K562 (cell line): ENCODE data around the gene CTDSPL. TPM values are rescaled to one million over a fixed set of nuclear protein-coding genes. Genes with fewer than 3 reads are reported as not detected.
A peak's percentile ranks its signal among the peaks of the same experiment; 100 is the strongest.

Experiments used
- ILK ChIP-seq: fragments of 450-650 bp; IDR thresholded peaks from 2 replicates; pipeline ENCODE4 v1.6.1; 2016; ENCODE audit warnings: missing genetic modification characterization, low read depth, mild to moderate bottlenecking, missing compliant biosample characterization, moderate library complexity, borderline replicate concordance
- IRF2 ChIP-seq: sonication (generic); formaldehyde crosslinking; IDR thresholded peaks from 2 replicates; pipeline ENCODE4 v1.8.1; 2022; ENCODE audit warnings: mild to moderate bottlenecking, missing genetic modification reagents
- NR1H2 ChIP-seq: sonication (generic); formaldehyde crosslinking; IDR thresholded peaks from 2 replicates; pipeline ENCODE4 v1.4.0; 2020; ENCODE audit warnings: mild to moderate bottlenecking, missing genetic modification reagents
- POLR3G ChIP-seq: IDR thresholded peaks from 2 replicates; pipeline ENCODE4 v1.6.1; 2011; ENCODE audit not compliant: insufficient read length, insufficient replicate concordance; ENCODE audit errors: extremely low read depth
- SOX6 ChIP-seq: fragments of 450-650 bp; IDR thresholded peaks from 2 replicates; pipeline ENCODE4 v1.6.1; 2014; ENCODE audit warnings: mild to moderate bottlenecking
- SRSF3 ChIP-seq: fragments of 200-400 bp; formaldehyde crosslinking; IDR thresholded peaks from 2 replicates; pipeline ENCODE4 v1.6.1; 2016; ENCODE audit warnings: mild to moderate bottlenecking, low read length, moderate library complexity; ENCODE audit not compliant: insufficient read depth
- ZNF174 ChIP-seq: fragments of 250-450 bp; sonication (Bioruptor Pico); IDR thresholded peaks from 2 replicates; pipeline ENCODE4 v1.4.0; 2020; ENCODE audit warnings: mild to moderate bottlenecking
- ZNF184 ChIP-seq: sonication (generic); formaldehyde crosslinking; IDR thresholded peaks from 2 replicates; pipeline ENCODE4 v1.5.0; 2020; ENCODE audit warnings: missing genetic modification reagents
- ZNF707 ChIP-seq: fragments of 250-450 bp; sonication (Bioruptor Pico); conservative IDR thresholded peaks from 2 replicates; pipeline ENCODE4 v1.8.0; 2022; ENCODE audit warnings: inconsistent platforms, mild to moderate bottlenecking, moderate library complexity
- polyA plus RNA-seq, 8 experiments: library from polyadenylated mRNA; depleted of rRNA in 4 of 8; stranded (reverse) in 5 of 8; unstranded in 3 of 8; fragments of >200 nt; fragmentation: Nextera tagmentation in 2 of 8; fragmentation: Illumina TruSeq in 1 of 8; extraction: Ambion mirVana in 2 of 8; extraction: Trizol in 1 of 8; gene quantifications; 2 replicates each; pipeline versions ENCODE4 v1.2.1 to v1.2.3, GENCODE V29; 2011 to 2014; ENCODE audit warnings: inconsistent platforms in 1 of 8, missing spikeins in 1 of 8
- total RNA-seq, 7 experiments: library from RNA; depleted of rRNA in 6 of 7; stranded (reverse); fragments of >200 nt in 6 of 7; fragmentation: Illumina TruSeq in 2 of 7; extraction: Trizol in 2 of 7; gene quantifications; 2 replicates each; pipeline versions ENCODE4 v1.2.1 to v1.2.3, GENCODE V29; 2011 to 2021; ENCODE audit warnings: low replicate concordance in 1 of 7
- TF ChIP-seq, protein P1 (sequence below): IDR thresholded peaks from 3 replicates; pipeline ENCODE4 v1.6.1; 2011; ENCODE audit warnings: borderline replicate concordance, mild to moderate bottlenecking, moderate library complexity; ENCODE audit not compliant: insufficient read length; ENCODE audit errors: extremely low read depth
- TF ChIP-seq, protein P2 (sequence below), 2 experiments: fragments of 450-650 bp in 1 of 2; sonication (generic) in 1 of 2; formaldehyde crosslinking in 1 of 2; IDR thresholded peaks in 1 of 2; conservative IDR thresholded peaks in 1 of 2; 2 replicates each; pipeline versions ENCODE4 v1.6.1 to v1.8.1; 2016 to 2023; ENCODE audit warnings: mild to moderate bottlenecking in 2 of 2, moderate library complexity in 2 of 2, inconsistent platforms in 1 of 2, missing genetic modification reagents in 1 of 2
- TF ChIP-seq, protein P3 (sequence below): fragments of 200-800 bp; sonication (Bioruptor generic); IDR thresholded peaks from 2 replicates; pipeline ENCODE4 v1.6.1; 2017; ENCODE audit warnings: missing genetic modification characterization, missing compliant biosample characterization
- TF ChIP-seq, protein P4 (sequence below): fragments of 250-450 bp; sonication (Bioruptor Pico); IDR thresholded peaks from 2 replicates; pipeline ENCODE4 v1.6.1; 2021; ENCODE audit warnings: mild to moderate bottlenecking
- TF ChIP-seq, protein P5 (sequence below): sonication (generic); formaldehyde crosslinking; IDR thresholded peaks from 2 replicates; pipeline ENCODE4 v1.8.1; 2023; ENCODE audit warnings: mild to moderate bottlenecking, missing genetic modification reagents
- TF ChIP-seq, protein P6 (sequence below): fragments of 450-650 bp; IDR thresholded peaks from 2 replicates; pipeline ENCODE4 v1.6.1; 2016; ENCODE audit warnings: mild to moderate bottlenecking

The CTDSPL gene
- total and polyA plus RNA-seq, 9 of the 15 experiments (the other 6 are each of a cell fraction or from before 2014, with no cell fraction given): 5.1 to 19.3 (median 11.3) TPM

DNA sequence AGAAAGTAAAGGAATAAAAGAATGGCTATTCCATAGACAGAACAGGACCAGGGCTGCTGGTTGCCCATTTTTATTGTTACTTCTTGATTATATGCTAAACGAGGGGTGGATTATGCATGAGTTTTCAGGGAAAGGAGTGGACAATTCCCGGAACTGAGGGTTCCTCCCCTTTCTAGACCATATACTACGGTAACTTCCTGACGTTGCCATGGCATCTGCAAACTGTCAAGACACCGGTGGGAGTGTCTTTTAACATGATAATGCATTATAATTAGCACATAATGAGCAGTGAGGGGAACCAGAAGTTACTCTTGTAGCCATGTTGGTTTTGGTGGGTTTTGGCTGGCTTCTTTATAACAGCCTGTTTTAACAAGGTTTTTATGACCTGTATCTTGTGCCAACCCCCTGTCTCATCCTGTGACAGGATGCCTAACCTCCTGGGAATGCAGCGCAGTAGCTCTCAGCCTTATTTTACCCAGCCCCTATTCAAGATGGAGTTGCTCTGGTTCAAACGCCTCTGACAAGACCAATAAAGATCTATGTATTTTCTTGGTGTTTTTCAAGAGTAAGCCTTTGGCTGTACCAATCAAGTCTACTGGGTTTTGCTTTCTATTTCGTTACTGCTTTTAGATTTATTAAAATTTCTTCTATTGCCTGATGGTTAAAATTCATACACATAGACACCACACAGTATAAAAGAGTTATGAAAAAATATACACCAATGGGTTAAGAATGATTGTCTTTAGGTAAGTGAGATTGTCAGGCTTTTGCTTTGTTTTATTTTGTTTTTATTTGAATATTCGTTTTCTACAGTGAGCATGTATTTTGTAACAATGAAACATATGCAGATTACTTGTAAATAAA lies 37.4 kb upstream of the CTDSPL start (continued):
- TF ChIP-seq SOX6 (no peak), ZNF707 (CRISPR knock-in tag) (no peak), ZNF174 (CRISPR knock-in tag) (peak; percentile 81; the same call in 1 of the 2 replicates), POLR3G (no peak), ILK (tag) (peak; percentile 82), SRSF3 (no peak), ZNF184 (CRISPR knock-in tag) (no peak), NR1H2 (CRISPR knock-in tag) (no peak), IRF2 (CRISPR knock-in tag) (no peak)
- TF ChIP-seq, protein P1, sequence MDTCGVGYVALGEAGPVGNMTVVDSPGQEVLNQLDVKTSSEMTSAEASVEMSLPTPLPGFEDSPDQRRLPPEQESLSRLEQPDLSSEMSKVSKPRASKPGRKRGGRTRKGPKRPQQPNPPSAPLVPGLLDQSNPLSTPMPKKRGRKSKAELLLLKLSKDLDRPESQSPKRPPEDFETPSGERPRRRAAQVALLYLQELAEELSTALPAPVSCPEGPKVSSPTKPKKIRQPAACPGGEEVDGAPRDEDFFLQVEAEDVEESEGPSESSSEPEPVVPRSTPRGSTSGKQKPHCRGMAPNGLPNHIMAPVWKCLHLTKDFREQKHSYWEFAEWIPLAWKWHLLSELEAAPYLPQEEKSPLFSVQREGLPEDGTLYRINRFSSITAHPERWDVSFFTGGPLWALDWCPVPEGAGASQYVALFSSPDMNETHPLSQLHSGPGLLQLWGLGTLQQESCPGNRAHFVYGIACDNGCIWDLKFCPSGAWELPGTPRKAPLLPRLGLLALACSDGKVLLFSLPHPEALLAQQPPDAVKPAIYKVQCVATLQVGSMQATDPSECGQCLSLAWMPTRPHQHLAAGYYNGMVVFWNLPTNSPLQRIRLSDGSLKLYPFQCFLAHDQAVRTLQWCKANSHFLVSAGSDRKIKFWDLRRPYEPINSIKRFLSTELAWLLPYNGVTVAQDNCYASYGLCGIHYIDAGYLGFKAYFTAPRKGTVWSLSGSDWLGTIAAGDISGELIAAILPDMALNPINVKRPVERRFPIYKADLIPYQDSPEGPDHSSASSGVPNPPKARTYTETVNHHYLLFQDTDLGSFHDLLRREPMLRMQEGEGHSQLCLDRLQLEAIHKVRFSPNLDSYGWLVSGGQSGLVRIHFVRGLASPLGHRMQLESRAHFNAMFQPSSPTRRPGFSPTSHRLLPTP: no peak
- TF ChIP-seq, protein P2, sequence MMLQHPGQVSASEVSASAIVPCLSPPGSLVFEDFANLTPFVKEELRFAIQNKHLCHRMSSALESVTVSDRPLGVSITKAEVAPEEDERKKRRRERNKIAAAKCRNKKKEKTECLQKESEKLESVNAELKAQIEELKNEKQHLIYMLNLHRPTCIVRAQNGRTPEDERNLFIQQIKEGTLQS (IDR thresholded peaks at IDR 0.05): no peak
- TF ChIP-seq, protein P2 (CRISPR knock-in tag; conservative IDR thresholded peaks at IDR 0.05): no peak
- TF ChIP-seq, protein P3, sequence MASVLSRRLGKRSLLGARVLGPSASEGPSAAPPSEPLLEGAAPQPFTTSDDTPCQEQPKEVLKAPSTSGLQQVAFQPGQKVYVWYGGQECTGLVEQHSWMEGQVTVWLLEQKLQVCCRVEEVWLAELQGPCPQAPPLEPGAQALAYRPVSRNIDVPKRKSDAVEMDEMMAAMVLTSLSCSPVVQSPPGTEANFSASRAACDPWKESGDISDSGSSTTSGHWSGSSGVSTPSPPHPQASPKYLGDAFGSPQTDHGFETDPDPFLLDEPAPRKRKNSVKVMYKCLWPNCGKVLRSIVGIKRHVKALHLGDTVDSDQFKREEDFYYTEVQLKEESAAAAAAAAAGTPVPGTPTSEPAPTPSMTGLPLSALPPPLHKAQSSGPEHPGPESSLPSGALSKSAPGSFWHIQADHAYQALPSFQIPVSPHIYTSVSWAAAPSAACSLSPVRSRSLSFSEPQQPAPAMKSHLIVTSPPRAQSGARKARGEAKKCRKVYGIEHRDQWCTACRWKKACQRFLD (CRISPR knock-in tag): peak; percentile 99
- TF ChIP-seq, protein P4, sequence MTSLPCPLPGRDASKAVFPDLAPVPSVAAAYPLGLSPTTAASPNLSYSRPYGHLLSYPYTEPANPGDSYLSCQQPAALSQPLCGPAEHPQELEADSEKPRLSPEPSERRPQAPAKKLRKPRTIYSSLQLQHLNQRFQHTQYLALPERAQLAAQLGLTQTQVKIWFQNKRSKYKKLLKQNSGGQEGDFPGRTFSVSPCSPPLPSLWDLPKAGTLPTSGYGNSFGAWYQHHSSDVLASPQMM: no peak
- TF ChIP-seq, protein P5, sequence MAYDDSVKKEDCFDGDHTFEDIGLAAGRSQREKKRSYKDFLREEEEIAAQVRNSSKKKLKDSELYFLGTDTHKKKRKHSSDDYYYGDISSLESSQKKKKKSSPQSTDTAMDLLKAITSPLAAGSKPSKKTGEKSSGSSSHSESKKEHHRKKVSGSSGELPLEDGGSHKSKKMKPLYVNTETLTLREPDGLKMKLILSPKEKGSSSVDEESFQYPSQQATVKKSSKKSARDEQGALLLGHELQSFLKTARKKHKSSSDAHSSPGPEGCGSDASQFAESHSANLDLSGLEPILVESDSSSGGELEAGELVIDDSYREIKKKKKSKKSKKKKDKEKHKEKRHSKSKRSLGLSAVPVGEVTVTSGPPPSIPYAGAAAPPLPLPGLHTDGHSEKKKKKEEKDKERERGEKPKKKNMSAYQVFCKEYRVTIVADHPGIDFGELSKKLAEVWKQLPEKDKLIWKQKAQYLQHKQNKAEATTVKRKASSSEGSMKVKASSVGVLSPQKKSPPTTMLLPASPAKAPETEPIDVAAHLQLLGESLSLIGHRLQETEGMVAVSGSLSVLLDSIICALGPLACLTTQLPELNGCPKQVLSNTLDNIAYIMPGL (CRISPR knock-in tag): no peak
- TF ChIP-seq, protein P6, sequence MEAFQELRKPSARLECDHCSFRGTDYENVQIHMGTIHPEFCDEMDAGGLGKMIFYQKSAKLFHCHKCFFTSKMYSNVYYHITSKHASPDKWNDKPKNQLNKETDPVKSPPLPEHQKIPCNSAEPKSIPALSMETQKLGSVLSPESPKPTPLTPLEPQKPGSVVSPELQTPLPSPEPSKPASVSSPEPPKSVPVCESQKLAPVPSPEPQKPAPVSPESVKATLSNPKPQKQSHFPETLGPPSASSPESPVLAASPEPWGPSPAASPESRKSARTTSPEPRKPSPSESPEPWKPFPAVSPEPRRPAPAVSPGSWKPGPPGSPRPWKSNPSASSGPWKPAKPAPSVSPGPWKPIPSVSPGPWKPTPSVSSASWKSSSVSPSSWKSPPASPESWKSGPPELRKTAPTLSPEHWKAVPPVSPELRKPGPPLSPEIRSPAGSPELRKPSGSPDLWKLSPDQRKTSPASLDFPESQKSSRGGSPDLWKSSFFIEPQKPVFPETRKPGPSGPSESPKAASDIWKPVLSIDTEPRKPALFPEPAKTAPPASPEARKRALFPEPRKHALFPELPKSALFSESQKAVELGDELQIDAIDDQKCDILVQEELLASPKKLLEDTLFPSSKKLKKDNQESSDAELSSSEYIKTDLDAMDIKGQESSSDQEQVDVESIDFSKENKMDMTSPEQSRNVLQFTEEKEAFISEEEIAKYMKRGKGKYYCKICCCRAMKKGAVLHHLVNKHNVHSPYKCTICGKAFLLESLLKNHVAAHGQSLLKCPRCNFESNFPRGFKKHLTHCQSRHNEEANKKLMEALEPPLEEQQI: no peak
